OCI-LY3 (cell line): ENCODE results near the gene INPP5A.

ENCODE experiments used
- EZH2phosphoT487 ChIP-seq: fragments of 200-600 bp; shearing (Covaris generic); IDR thresholded peaks from 2 replicates; pipeline ENCODE4 v1.6.1; 2018; ENCODE audit warnings: antibody characterized with exemption, mixed run types, low read depth
- TF ChIP-seq, protein P1 (sequence below): fragments of 200-600, 300-600 bp; sonication (generic); IDR thresholded peaks from 2 replicates; pipeline ENCODE4 v1.5.1; 2014; ENCODE audit warnings: antibody characterized with exemption, low read length, low read depth

GRCh38 chr10:132748135-132748534 lies 210.5 kb downstream of the INPP5A start:
- TF ChIP-seq, protein P1, sequence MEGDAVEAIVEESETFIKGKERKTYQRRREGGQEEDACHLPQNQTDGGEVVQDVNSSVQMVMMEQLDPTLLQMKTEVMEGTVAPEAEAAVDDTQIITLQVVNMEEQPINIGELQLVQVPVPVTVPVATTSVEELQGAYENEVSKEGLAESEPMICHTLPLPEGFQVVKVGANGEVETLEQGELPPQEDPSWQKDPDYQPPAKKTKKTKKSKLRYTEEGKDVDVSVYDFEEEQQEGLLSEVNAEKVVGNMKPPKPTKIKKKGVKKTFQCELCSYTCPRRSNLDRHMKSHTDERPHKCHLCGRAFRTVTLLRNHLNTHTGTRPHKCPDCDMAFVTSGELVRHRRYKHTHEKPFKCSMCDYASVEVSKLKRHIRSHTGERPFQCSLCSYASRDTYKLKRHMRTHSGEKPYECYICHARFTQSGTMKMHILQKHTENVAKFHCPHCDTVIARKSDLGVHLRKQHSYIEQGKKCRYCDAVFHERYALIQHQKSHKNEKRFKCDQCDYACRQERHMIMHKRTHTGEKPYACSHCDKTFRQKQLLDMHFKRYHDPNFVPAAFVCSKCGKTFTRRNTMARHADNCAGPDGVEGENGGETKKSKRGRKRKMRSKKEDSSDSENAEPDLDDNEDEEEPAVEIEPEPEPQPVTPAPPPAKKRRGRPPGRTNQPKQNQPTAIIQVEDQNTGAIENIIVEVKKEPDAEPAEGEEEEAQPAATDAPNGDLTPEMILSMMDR = no peak
- no peak for TF ChIP-seq EZH2phosphoT487
